ENCODE results near the gene ITPR2. TPM values are rescaled to one million over a fixed set of nuclear protein-coding genes. Genes with fewer than 3 reads are reported as not detected.

ITPR2 gene
- total RNA-seq, 1 experiment from 2014 or later: 14.3 TPM

- intact Hi-C loops (cut with micrococcal nuclease): no loop called here
- Mint-ChIP-seq H3K27me3 (ENCODE audit: insufficient read depth, unreplicated experiment) (no peaks in the 10 kb centered on the region), H3K27ac (ENCODE audit: low read depth, unreplicated experiment) (no peak overlapping the region), H3K9me3 (ENCODE audit: unreplicated experiment) (no peaks in the 10 kb centered on the region), H3K36me3 (ENCODE audit: insufficient read depth, unreplicated experiment) (no peaks in the 10 kb centered on the region), H3K4me1 (ENCODE audit: insufficient read depth, unreplicated experiment) (no peaks in the 10 kb centered on the region), H3K4me3 (ENCODE audit: unreplicated experiment) (no peak overlapping the region)
- ChIA-PET POLR2A (interaction anchor here (0.6 kb wide), 2 partner anchors 15 to 333 kb away, joined by 3 read pairs; no protein-coding TSS in a partner anchor), CTCF (interaction anchor here (1.0 kb wide), 1 partner anchor 215 kb away, joined by 3 read pairs; no protein-coding TSS in a partner anchor)
- TF ChIP-seq, protein P1, sequence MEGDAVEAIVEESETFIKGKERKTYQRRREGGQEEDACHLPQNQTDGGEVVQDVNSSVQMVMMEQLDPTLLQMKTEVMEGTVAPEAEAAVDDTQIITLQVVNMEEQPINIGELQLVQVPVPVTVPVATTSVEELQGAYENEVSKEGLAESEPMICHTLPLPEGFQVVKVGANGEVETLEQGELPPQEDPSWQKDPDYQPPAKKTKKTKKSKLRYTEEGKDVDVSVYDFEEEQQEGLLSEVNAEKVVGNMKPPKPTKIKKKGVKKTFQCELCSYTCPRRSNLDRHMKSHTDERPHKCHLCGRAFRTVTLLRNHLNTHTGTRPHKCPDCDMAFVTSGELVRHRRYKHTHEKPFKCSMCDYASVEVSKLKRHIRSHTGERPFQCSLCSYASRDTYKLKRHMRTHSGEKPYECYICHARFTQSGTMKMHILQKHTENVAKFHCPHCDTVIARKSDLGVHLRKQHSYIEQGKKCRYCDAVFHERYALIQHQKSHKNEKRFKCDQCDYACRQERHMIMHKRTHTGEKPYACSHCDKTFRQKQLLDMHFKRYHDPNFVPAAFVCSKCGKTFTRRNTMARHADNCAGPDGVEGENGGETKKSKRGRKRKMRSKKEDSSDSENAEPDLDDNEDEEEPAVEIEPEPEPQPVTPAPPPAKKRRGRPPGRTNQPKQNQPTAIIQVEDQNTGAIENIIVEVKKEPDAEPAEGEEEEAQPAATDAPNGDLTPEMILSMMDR (IDR thresholded peaks at IDR 0.05; ENCODE audit: unreplicated experiment): no peak
- no TSS peak for BruUV-seq (replicated peaks)
- DNase-seq (ENCODE audit: unreplicated experiment): no peak
Measured at GRCh38 chr12:26374934-26375680, 457.9 kb downstream of the ITPR2 start.

- no peaks in the 10 kb centered on the region for H3K9me3 Mint-ChIP-seq (ENCODE audit: unreplicated experiment)
- POLR2A ChIA-PET: interaction anchor here (0.8 to 1.4 kb wide), 6 partner anchors 8 to 317 kb away, joined by 3 to 5 read pairs (median 4); no protein-coding TSS in a partner anchor
- no peak overlapping the region for H3K4me3 Mint-ChIP-seq (ENCODE audit: unreplicated experiment)
- peak; percentile 60 for DNase-seq (ENCODE audit: unreplicated experiment)
- intact Hi-C loops (cut with micrococcal nuclease): no loop called here
- TF ChIP-seq, protein P1 (IDR thresholded peaks at IDR 0.05; ENCODE audit: unreplicated experiment): no peak
- BruUV-seq (replicated peaks): no TSS peak
- H3K4me1 Mint-ChIP-seq (ENCODE audit: insufficient read depth, unreplicated experiment): no peaks in the 10 kb centered on the region
- H3K27ac Mint-ChIP-seq (ENCODE audit: low read depth, unreplicated experiment): no peak overlapping the region
- H3K36me3 Mint-ChIP-seq (ENCODE audit: insufficient read depth, unreplicated experiment): no peaks in the 10 kb centered on the region
- H3K27me3 Mint-ChIP-seq (ENCODE audit: insufficient read depth, unreplicated experiment): no peaks in the 10 kb centered on the region
- CTCF ChIA-PET: interaction anchor here (0.6 to 1.2 kb wide), 4 partner anchors 214 to 276 kb away, joined by 3 to 5 read pairs (median 3); no protein-coding TSS in a partner anchor
Measured at GRCh38 chr12:26373606-26374495, 459.1 kb downstream of the ITPR2 start.

DNA sequence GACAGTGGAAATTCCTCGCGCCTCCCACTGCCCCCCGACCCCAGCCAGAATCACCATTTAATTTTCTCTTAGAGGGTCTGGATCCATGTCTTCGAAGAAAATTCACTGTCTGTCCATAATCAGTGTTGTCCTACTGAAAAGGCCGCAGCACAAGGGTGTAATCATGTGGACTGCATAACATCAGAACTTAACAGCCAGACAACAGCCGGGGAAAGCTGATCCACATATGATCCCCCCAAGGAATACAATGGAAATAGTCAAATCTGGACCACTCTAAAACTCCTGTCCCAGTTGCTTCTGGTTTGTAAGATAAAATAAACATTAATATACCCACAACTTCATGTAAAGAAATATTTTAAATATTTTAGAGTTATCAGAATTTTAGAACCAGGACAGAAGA, 460.1 kb downstream of the ITPR2 start:
- intact Hi-C loops (cut with micrococcal nuclease): no loop called here
- H3K4me3 Mint-ChIP-seq (ENCODE audit: unreplicated experiment): no peak overlapping the region
- no peak overlapping the region for H3K27ac Mint-ChIP-seq (ENCODE audit: low read depth, unreplicated experiment)
- ChIA-PET POLR2A (interaction anchor here (1.4 kb wide), 1 partner anchor 9 kb away, joined by 5 read pairs; no protein-coding TSS in a partner anchor), CTCF (interaction anchor here (0.6 kb wide), 1 partner anchor 241 kb away, joined by 3 read pairs; no protein-coding TSS in a partner anchor)
- no peaks in the 10 kb centered on the region for H3K9me3 Mint-ChIP-seq (ENCODE audit: unreplicated experiment)
- no peaks in the 10 kb centered on the region for H3K4me1 Mint-ChIP-seq (ENCODE audit: insufficient read depth, unreplicated experiment)
- TF ChIP-seq, protein P1 (IDR thresholded peaks at IDR 0.05; ENCODE audit: unreplicated experiment): no peak
- no peaks in the 10 kb centered on the region for H3K27me3 Mint-ChIP-seq (ENCODE audit: insufficient read depth, unreplicated experiment)
- H3K36me3 Mint-ChIP-seq (ENCODE audit: insufficient read depth, unreplicated experiment): no peaks in the 10 kb centered on the region
- BruUV-seq (replicated peaks): no TSS peak
- no peak for DNase-seq (ENCODE audit: unreplicated experiment)

DNA sequence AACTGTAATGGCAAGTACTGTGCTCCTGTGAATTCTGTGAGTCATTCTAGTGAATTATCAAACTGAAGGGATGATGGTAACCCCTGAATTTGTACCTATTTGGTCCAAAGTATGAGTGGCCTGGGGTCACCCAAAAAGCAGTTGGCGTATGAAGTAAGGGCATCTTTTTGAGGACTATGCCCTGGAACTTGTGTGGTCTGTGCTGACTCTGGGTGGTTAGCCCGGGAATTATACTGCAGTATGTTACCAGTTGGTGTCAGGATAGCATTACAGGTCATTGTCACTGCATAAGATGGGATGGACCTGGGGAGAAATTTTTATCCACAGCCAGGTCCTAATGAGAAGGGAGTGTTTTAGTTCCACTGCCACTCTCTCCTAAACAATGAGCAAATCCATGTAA, 462.9 kb downstream of the ITPR2 start:
- intact Hi-C loops (cut with micrococcal nuclease): no loop called here
- no peak for DNase-seq (ENCODE audit: unreplicated experiment)
- Mint-ChIP-seq H3K27ac (ENCODE audit: low read depth, unreplicated experiment) (no peak overlapping the region), H3K27me3 (ENCODE audit: insufficient read depth, unreplicated experiment) (no peaks in the 10 kb centered on the region), H3K4me1 (ENCODE audit: insufficient read depth, unreplicated experiment) (no peaks in the 10 kb centered on the region), H3K36me3 (ENCODE audit: insufficient read depth, unreplicated experiment) (no peaks in the 10 kb centered on the region), H3K9me3 (ENCODE audit: unreplicated experiment) (no peaks in the 10 kb centered on the region), H3K4me3 (ENCODE audit: unreplicated experiment) (no peak overlapping the region)
- ChIA-PET CTCF (interaction anchor here (0.6 kb wide), 1 partner anchor 73 kb away, joined by 3 read pairs; no protein-coding TSS in a partner anchor), POLR2A (no interaction called here)
- TF ChIP-seq, protein P1 (IDR thresholded peaks at IDR 0.05; ENCODE audit: unreplicated experiment): no peak
- BruUV-seq (replicated peaks): no TSS peak
